Endothelial cell of hepatic sinusoid (primary cell): ENCODE results near the gene DLG2.

ENCODE experiments used
- in situ Hi-C: cut with HindIII; loops from 2 replicates; pipeline ENCODE4 v1.10.0; 2017; ENCODE audit warnings: low sequenced_read_pairs

The DLG2 gene

GRCh38 chr11:84173078-84173477, 1454.1 kb downstream of the DLG2 start:
- in situ Hi-C loops: no loop called here

GRCh38 chr11:84165139-84165538, 1462.0 kb downstream of the DLG2 start:
- in situ Hi-C loops: no loop called here

GRCh38 chr11:84164728-84165127, 1462.4 kb downstream of the DLG2 start:
- in situ Hi-C loops: no loop called here

GRCh38 chr11:84163116-84163515, 1464.0 kb downstream of the DLG2 start:
- in situ Hi-C loops: no loop called here

GRCh38 chr11:84157639-84158038, 1469.5 kb downstream of the DLG2 start:
- in situ Hi-C loops: no loop called here

GRCh38 chr11:84146826-84147225, 1480.3 kb downstream of the DLG2 start:
- in situ Hi-C loops: no loop called here

- in situ Hi-C loops: no loop called here
Observed at GRCh38 chr11:84145616-84146185, 1481.4 kb downstream of the DLG2 start.

GRCh38 chr11:84144531-84144930, 1482.6 kb downstream of the DLG2 start:
- in situ Hi-C loops: no loop called here

- in situ Hi-C loops: no loop called here
Observed at GRCh38 chr11:84142411-84142810, 1484.7 kb downstream of the DLG2 start.

- in situ Hi-C loops: no loop called here
Observed at GRCh38 chr11:84140386-84141169, 1486.6 kb downstream of the DLG2 start.

GRCh38 chr11:84137960-84138359, 1489.2 kb downstream of the DLG2 start:
- in situ Hi-C loops: no loop called here

GRCh38 chr11:84137505-84137904, 1489.6 kb downstream of the DLG2 start:
- in situ Hi-C loops: no loop called here

- in situ Hi-C loops: no loop called here
Observed at GRCh38 chr11:84136926-84137325, 1490.2 kb downstream of the DLG2 start.

- in situ Hi-C loops: no loop called here
Observed at GRCh38 chr11:84130646-84131427, 1496.3 kb downstream of the DLG2 start.

GRCh38 chr11:84129961-84130576, 1497.1 kb downstream of the DLG2 start:
- in situ Hi-C loops: no loop called here

GRCh38 chr11:84128840-84129239, 1498.3 kb downstream of the DLG2 start:
- in situ Hi-C loops: no loop called here

GRCh38 chr11:84117394-84117793, 1509.8 kb downstream of the DLG2 start:
- in situ Hi-C loops: no loop called here

- in situ Hi-C loops: no loop called here
Observed at GRCh38 chr11:84106541-84106940, 1520.6 kb downstream of the DLG2 start.

- in situ Hi-C loops: no loop called here
Observed at GRCh38 chr11:84105148-84105547, 1522.0 kb downstream of the DLG2 start.

GRCh38 chr11:84103096-84103495, 1524.0 kb downstream of the DLG2 start:
- in situ Hi-C loops: no loop called here

- in situ Hi-C loops: loop anchor here (10.0 kb wide), 1 partner anchor 142 kb away; no protein-coding TSS in a partner anchor
Observed at GRCh38 chr11:84097186-84097585, 1530.0 kb downstream of the DLG2 start.
